Measurements from ENCODE around the gene APCDD1L. TPM values are rescaled to one million over a fixed set of nuclear protein-coding genes. Genes with fewer than 3 reads are reported as not detected.

APCDD1L gene
- total RNA-seq, 1 donor from 2014 or later, result 16.4 TPM

DNA sequence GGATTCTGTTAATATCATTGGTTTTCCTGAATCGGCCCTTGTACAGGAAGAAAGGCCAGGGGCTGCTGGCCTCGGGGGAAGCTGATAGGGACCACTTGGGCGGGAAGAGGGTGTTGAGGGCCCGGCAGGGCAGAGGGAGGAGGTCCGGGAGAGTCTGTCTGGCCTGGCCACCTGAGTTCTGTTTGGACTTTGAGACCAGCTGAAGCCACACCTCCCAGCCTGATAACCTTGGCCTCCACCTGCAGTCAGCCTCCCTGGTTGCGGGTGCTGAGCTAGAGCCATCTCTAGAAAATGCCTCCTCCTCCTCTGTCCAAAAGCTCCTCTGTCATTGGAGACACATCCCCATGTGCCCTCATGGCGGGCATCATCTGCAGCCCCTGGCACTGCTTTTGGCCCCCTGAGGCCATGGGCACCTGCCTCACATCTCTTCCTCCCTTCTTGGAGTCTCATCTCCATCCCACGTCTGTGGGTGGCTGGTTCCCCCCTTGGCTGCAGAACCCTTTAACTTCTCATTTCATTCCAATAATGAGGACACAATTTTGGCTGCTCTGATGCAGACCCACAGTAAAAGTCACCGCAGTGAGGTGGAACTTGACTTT, 16.6 kb downstream of the APCDD1L start:
- Histone ChIP-seq H3K27ac (ENCODE audit: low read depth, low read length) (no peak overlapping the region), H3K36me3 (ENCODE audit: insufficient read depth, low read length) (peaks cover 4% of the 10 kb centered on the region), H3K4me1 (ENCODE audit: insufficient read depth, low read length) (no peaks in the 10 kb centered on the region), H3K9ac (ENCODE audit: low read length) (no peak overlapping the region), H3K27me3 (ENCODE audit: insufficient read depth, low read length) (no peaks in the 10 kb centered on the region), H2AFZ (ENCODE audit: low read depth, low read length) (no peak overlapping the region), H3K4me2 (ENCODE audit: low read length) (no peak overlapping the region), H3K4me3 (ENCODE audit: insufficient read depth, low read depth, low read length) (no peak overlapping the region), H3K9me3 (ENCODE audit: insufficient read depth, low read depth, low read length) (no peaks in the 10 kb centered on the region), H4K20me1 (ENCODE audit: insufficient read depth, low read length) (peaks cover 21% of the 10 kb centered on the region), H3K79me2 (ENCODE audit: insufficient read depth, low read length) (peaks cover 16% of the 10 kb centered on the region)
- DNase-seq (ENCODE audit: low read depth) (no peak), FAIRE-seq (no peak)
- Mint-ChIP-seq H3K4me3 (ENCODE audit: unreplicated experiment) (no peak overlapping the region), H3K27me3 (ENCODE audit: low read depth, unreplicated experiment) (no peaks in the 10 kb centered on the region), H3K27ac (ENCODE audit: unreplicated experiment) (no peak overlapping the region), H3K36me3 (ENCODE audit: low read depth, unreplicated experiment) (peaks cover 21% of the 10 kb centered on the region), H3K4me1 (ENCODE audit: low read depth, unreplicated experiment) (no peaks in the 10 kb centered on the region), H3K9me3 (ENCODE audit: unreplicated experiment) (peaks cover 9% of the 10 kb centered on the region)
- TF ChIP-seq EZH2 (IDR thresholded peaks at IDR 0.05; ENCODE audit: insufficient read depth, low read length), result no peak
- TF ChIP-seq, protein P1, sequence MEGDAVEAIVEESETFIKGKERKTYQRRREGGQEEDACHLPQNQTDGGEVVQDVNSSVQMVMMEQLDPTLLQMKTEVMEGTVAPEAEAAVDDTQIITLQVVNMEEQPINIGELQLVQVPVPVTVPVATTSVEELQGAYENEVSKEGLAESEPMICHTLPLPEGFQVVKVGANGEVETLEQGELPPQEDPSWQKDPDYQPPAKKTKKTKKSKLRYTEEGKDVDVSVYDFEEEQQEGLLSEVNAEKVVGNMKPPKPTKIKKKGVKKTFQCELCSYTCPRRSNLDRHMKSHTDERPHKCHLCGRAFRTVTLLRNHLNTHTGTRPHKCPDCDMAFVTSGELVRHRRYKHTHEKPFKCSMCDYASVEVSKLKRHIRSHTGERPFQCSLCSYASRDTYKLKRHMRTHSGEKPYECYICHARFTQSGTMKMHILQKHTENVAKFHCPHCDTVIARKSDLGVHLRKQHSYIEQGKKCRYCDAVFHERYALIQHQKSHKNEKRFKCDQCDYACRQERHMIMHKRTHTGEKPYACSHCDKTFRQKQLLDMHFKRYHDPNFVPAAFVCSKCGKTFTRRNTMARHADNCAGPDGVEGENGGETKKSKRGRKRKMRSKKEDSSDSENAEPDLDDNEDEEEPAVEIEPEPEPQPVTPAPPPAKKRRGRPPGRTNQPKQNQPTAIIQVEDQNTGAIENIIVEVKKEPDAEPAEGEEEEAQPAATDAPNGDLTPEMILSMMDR (IDR thresholded peaks at IDR 0.05; ENCODE audit: insufficient read depth, low read depth, low read length), result no peak

DNA sequence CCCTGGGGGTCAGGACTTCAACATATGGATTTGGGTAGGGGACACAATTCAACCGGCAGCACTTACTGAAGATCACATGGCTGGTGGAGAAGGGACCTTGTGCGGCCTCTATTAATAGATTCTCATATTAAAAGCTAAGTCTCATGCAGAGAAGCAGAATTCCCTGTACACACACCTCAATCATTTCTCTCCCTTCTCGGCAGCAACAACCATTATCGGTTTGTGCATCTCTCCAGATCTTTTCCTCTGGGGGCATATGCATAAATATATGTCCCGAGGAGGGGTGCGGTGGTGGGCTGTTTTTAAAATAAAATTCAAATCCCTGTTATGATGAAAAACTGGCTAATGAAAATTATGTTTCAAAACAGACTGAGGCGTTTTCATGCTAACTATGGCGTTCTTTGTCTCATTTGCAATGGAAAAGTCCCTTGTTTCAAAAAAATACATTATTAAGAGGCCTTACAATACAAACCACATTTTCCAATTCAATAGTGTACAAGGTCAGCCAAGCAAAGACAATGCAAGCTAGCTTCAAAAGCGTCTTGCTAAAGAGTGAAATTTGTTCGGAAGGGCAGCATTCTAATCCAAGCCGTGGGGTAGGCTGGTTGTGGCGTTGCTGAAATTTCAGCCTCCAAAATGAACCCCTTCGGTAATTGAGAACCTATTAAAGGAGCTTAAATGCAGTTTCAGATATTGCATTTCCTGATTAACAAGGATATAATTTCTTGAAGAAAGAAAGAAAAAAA, 17.3 kb downstream of the APCDD1L start:
- H3K4me2 ChIP-seq (ENCODE audit: low read length), result no peak overlapping the region
- DNase-seq (ENCODE audit: low read depth), result no peak
- no peaks in the 10 kb centered on the region for H3K27me3 Mint-ChIP-seq (ENCODE audit: low read depth, unreplicated experiment)
- no peak for FAIRE-seq
- no peak for TF ChIP-seq EZH2 (IDR thresholded peaks at IDR 0.05; ENCODE audit: insufficient read depth, low read length)
- TF ChIP-seq, protein P1 (IDR thresholded peaks at IDR 0.05; ENCODE audit: insufficient read depth, low read depth, low read length), result no peak
- H3K4me3 ChIP-seq (ENCODE audit: insufficient read depth, low read depth, low read length), result no peak overlapping the region
- no peak overlapping the region for H3K9ac ChIP-seq (ENCODE audit: low read length)
- H3K27ac Mint-ChIP-seq (ENCODE audit: unreplicated experiment), result no peak overlapping the region
- H2AFZ ChIP-seq (ENCODE audit: low read depth, low read length), result no peak overlapping the region
- H3K36me3 ChIP-seq (ENCODE audit: insufficient read depth, low read length), result peaks cover 4% of the 10 kb centered on the region
- H4K20me1 ChIP-seq (ENCODE audit: insufficient read depth, low read length), result peaks cover 18% of the 10 kb centered on the region
- H3K9me3 Mint-ChIP-seq (ENCODE audit: unreplicated experiment), result peaks cover 9% of the 10 kb centered on the region
- peaks cover 19% of the 10 kb centered on the region for H3K36me3 Mint-ChIP-seq (ENCODE audit: low read depth, unreplicated experiment)
- no peaks in the 10 kb centered on the region for H3K4me1 ChIP-seq (ENCODE audit: insufficient read depth, low read length)
- no peaks in the 10 kb centered on the region for H3K27me3 ChIP-seq (ENCODE audit: insufficient read depth, low read length)
- H3K4me1 Mint-ChIP-seq (ENCODE audit: low read depth, unreplicated experiment), result peaks cover 1% of the 10 kb centered on the region
- no peak overlapping the region for H3K27ac ChIP-seq (ENCODE audit: low read depth, low read length)
- H3K79me2 ChIP-seq (ENCODE audit: insufficient read depth, low read length), result peaks cover 14% of the 10 kb centered on the region
- no peaks in the 10 kb centered on the region for H3K9me3 ChIP-seq (ENCODE audit: insufficient read depth, low read depth, low read length)
- no peak overlapping the region for H3K4me3 Mint-ChIP-seq (ENCODE audit: unreplicated experiment)
